SK-N-DZ (cell line): ENCODE results near the gene ACOT13.
"Not testable (repeated sequence)": the region's sequence is repeated elsewhere in the genome, so short reads cannot be mapped to it uniquely, and the experiment has no call there.

ENCODE experiments used
- DNase-seq: peaks from one replicate; pipeline ENCODE4 v3.0.0-alpha.2; 2015; ENCODE audit warnings: low spot score

The ACOT13 gene

GRCh38 chr6:24692003-24692402, 25.1 kb downstream of the ACOT13 start:
- DNase-seq: no peak

GRCh38 chr6:24692415-24692814, 25.5 kb downstream of the ACOT13 start:
- DNase-seq: no peak

GRCh38 chr6:24692848-24693592, 26.1 kb downstream of the ACOT13 start:
- DNase-seq: no peak

GRCh38 chr6:24694198-24694597, 27.3 kb downstream of the ACOT13 start:
- DNase-seq: no peak

- DNase-seq: peak; percentile 39
Measured at GRCh38 chr6:24695635-24696034, 28.8 kb downstream of the ACOT13 start.

DNA sequence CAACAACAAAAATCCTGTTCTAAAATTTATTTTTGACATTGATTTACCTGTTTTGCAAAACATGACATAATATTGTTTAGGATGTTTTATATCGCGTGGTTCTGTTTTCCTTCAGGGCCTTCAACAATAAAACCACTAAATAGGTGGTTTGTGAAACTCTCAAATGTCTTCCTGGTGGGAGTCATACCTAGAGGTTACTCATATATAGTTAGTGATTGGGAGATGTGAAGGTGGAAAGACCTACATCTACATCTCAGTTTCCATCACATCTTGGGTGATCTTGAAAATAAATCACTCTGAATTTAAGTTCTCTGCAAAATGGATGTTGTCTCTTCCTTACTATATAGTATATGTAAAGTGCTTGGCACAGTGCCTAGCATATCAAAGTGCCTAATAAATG, 29.2 kb downstream of the ACOT13 start:
- DNase-seq: no peak

DNA sequence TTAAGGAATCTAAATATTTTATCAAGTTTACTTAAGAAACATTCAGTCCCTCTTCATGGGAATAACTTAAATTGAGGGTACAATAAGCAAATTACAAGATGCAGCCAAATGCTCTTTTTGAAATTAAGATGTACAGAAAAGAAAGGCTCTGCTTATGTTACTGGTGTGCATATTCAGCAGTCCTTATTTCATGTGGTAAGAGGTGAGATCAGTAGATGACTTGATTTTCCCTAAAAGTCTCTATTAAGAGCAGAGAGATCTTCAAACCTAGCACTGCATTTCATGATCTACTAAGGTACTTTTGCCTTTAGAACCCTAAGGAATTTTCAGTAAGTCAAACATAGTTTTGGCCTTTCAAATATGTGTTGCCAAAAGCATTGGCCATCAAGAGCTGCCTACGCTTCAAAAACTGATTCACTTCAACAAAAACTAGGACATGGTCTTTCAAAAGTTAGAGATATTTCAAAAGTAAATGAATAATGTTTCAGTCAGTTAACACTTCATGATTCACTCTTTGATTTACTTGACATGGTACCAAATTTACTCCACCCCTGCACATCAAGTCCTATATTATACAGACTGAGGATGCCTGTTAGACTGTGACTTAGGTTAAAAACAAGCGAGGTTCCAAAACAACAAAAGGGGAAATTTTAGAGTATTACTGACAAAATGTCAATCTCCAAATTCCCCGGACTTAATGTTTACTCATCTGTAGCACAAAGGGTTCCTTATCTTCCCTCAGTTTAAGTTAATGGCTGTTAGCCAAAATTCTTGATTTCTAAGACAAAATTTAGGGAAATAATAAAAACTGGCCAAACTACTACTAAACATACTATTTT, 32.9 kb downstream of the ACOT13 start:
- no peak for DNase-seq

DNA sequence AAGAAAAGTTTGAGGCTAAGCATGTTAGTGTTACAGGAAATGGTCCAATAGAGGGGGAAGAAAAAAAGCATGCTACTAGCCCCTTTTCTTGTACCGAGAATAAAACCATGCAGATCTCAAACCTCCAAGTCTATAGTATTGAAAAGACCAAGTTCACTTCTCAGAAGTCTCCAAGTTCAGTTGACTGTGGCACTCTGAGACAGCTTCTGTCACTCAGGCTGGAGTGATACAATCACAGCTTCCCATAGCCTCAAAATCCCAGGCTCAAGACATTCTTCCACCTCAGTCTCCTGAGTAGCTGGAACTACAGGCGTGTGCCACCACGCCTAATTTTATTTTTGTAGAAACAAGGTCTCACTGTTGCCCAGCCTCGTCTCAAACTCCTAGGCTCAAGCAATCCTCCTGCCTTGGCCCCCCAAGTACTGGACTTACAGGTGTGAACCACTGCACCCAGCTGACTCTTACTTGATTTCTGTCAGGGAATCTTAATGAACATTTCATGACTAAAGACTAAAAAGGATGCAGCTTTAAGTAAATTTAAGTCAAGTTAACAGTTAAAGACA, 35.9 kb downstream of the ACOT13 start:
- DNase-seq: no peak

DNA sequence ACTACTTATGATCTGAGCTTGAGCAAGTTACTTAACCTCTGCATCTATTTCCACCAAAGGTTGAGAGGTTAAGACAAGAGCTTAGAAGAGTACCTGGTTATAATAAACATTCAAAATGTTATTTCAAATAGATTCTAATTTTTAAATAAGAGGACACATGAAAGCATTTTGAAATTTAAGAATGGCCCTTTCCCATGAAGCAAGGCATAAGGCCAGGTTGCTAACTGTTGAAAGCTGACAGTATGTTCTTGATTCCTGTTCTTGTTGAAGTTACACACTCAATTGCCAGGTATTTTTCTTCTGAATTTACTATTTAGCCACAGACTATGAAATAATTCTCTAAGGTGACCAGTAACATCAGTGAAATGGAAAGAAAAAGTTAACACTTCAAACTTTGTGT, 37.6 kb downstream of the ACOT13 start:
- DNase-seq: no peak

GRCh38 chr6:24708612-24709011, 41.7 kb downstream of the ACOT13 start:
- DNase-seq: no peak

GRCh38 chr6:24709014-24709711, 42.3 kb downstream of the ACOT13 start:
- DNase-seq: no peak

- no peak for DNase-seq
Measured at GRCh38 chr6:24710519-24711303, 43.8 kb downstream of the ACOT13 start.

DNA sequence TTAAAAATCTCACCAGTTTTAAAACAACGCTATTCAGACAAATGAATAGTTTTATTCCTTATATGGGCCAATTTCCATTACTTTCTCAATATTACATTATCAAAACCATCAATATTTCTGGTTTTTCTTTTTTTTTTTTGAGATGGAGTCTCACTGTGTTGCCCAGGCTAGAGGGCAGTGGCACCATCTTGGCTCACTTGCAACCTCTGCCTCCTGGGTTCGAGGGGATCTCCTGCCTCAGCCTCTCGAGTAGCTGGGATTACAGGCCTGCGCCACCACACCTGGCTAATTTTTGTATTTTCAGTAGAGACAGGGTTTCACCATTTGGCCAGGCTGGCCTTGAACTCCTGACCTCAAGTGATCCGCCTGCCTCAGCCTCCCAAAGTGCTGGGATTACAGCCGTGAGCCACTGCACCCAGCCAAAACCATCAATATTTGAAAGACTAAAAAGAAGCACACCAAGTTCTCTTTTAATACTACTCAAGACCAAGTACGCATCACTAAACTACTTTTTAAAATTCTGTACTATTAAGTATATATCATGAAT, 49.8 kb downstream of the ACOT13 start:
- not testable (repeated sequence) for DNase-seq

DNA sequence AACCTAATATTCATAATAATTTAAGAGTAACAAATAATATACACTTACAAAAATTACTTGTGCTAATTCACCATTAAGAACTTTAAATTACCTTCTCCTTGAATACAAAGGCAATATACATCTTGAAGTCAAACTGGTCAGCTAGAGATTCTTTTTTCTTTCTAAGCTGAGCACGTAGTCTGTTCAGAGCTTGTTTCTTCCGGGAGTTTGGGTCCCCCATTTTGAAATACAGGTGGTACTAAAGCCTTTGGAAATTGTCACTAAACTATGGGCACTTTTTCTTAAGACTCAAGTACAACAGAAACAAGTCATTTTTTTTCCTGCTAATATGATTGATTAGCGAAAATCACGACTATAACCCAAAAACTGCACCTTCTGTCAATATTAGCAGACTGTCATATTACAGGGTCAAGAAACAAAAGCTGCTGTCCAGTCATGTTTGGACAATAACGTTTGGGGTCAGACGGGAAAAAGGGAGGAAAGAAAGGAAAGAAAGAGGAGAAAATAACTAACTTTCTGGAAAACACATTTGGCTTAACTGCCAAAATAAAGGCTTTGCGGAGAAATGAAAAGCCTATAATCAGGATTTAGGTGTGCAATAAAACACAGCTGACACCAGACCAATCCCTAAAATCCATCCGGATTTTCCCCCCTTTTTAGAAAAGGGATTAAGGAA, 51.7 kb downstream of the ACOT13 start:
- DNase-seq: no peak

GRCh38 chr6:24719125-24719971, 52.5 kb downstream of the ACOT13 start, which contains the start of gene C6orf62:
C6orf62 (minus strand) TSS chr6:24719154; CDS start chr6:24718668, 486 bp downstream.
- DNase-seq: no peak

GRCh38 chr6:24720131-24720603, 53.3 kb downstream of the ACOT13 start:
- peak; percentile 20 for DNase-seq

GRCh38 chr6:24720604-24721460, 54.0 kb downstream of the ACOT13 start:
- DNase-seq: peak; percentile 100
